ENCODE measurements around the gene KIF5C. TPM values are rescaled to one million over a fixed set of nuclear protein-coding genes. Genes with fewer than 3 reads are reported as not detected.

The KIF5C gene
- total RNA-seq, 1 experiment from 2014 or later: 1.6 TPM

DNA sequence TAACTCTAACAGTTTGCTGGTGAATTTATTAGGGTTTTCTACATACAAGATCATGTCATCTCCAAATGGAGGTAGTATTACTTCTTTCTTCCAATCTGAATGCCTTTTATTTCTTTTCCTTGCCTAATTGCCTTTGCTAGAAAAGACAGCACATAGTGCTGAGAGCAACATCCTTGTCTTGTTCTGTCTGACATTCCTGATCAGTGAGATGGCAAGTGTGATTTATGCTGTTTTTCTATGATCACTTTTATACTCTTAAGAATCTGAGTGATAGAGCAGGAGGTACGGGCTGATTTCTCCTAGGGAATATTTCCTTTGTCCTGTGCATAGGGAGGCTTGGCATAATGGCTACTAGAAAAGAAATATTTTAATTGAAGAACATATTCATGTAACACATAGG, 180.7 kb downstream of the KIF5C start:
- CTCF ChIA-PET: no interaction called here
- H3K27ac ChIP-seq (ENCODE audit: low read length): no peak overlapping the region
- no peaks in the 10 kb centered on the region for H3K4me1 ChIP-seq (ENCODE audit: control insufficient read depth, insufficient read depth, low read length)
- in situ Hi-C loops (cut with HindIII; ENCODE audit: low pct_unique_long_range_greater_than_20kb, low sequenced_read_pairs): no loop called here
- no TSS peak for BruUV-seq (replicated peaks)
- H3K27me3 ChIP-seq (ENCODE audit: control insufficient read depth, insufficient read depth, low read length): no peaks in the 10 kb centered on the region
- no peak for DNase-seq (ENCODE audit: low read depth, low spot score)
- H3K4me3 ChIP-seq (ENCODE audit: low read depth in 2 of 2, low read length in 2 of 2): no peak overlapping the region
- POLR2A ChIA-PET: no interaction called here
- H3K36me3 ChIP-seq (ENCODE audit: control insufficient read depth, insufficient read depth, low read length): no peaks in the 10 kb centered on the region
- TF ChIP-seq REST (IDR thresholded peaks at IDR 0.05; ENCODE audit: insufficient read depth in 1 of 2, low read depth in 2 of 2, low read length in 1 of 2): no peak
- TF ChIP-seq, protein P1, sequence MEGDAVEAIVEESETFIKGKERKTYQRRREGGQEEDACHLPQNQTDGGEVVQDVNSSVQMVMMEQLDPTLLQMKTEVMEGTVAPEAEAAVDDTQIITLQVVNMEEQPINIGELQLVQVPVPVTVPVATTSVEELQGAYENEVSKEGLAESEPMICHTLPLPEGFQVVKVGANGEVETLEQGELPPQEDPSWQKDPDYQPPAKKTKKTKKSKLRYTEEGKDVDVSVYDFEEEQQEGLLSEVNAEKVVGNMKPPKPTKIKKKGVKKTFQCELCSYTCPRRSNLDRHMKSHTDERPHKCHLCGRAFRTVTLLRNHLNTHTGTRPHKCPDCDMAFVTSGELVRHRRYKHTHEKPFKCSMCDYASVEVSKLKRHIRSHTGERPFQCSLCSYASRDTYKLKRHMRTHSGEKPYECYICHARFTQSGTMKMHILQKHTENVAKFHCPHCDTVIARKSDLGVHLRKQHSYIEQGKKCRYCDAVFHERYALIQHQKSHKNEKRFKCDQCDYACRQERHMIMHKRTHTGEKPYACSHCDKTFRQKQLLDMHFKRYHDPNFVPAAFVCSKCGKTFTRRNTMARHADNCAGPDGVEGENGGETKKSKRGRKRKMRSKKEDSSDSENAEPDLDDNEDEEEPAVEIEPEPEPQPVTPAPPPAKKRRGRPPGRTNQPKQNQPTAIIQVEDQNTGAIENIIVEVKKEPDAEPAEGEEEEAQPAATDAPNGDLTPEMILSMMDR (IDR thresholded peaks at IDR 0.05): no peak
- no peak for TF ChIP-seq TCF7L2 (IDR thresholded peaks at IDR 0.05; ENCODE audit: low read depth, low read length)
- TF ChIP-seq SIN3A (IDR thresholded peaks at IDR 0.05; ENCODE audit: borderline replicate concordance, insufficient read depth, low read depth, low read length): no peak
- no peak for TF ChIP-seq POLR2AphosphoS5 (IDR thresholded peaks at IDR 0.05; ENCODE audit: low read depth, low read length)
- intact Hi-C loops (cut with micrococcal nuclease; ENCODE audit: unreplicated experiment): no loop called here
- H3K9me3 ChIP-seq (ENCODE audit: control insufficient read depth, insufficient read depth, low read depth, low read length): no peaks in the 10 kb centered on the region
- no peak for ATAC-seq

- no peaks in the 10 kb centered on the region for H3K9me3 ChIP-seq (ENCODE audit: control insufficient read depth, insufficient read depth, low read depth, low read length)
- no peak for DNase-seq (ENCODE audit: low read depth, low spot score)
- CTCF ChIA-PET: no interaction called here
- TF ChIP-seq SIN3A (IDR thresholded peaks at IDR 0.05; ENCODE audit: borderline replicate concordance, insufficient read depth, low read depth, low read length) (no peak), POLR2AphosphoS5 (IDR thresholded peaks at IDR 0.05; ENCODE audit: low read depth, low read length) (no peak)
- POLR2A ChIA-PET: no interaction called here
- no peak for ATAC-seq
- no peak overlapping the region for H3K27ac ChIP-seq (ENCODE audit: low read length)
- H3K4me1 ChIP-seq (ENCODE audit: control insufficient read depth, insufficient read depth, low read length): no peaks in the 10 kb centered on the region
- no peaks in the 10 kb centered on the region for H3K27me3 ChIP-seq (ENCODE audit: control insufficient read depth, insufficient read depth, low read length)
- in situ Hi-C loops (cut with HindIII; ENCODE audit: low pct_unique_long_range_greater_than_20kb, low sequenced_read_pairs) (no loop called here), intact Hi-C loops (cut with micrococcal nuclease; ENCODE audit: unreplicated experiment) (no loop called here)
- H3K36me3 ChIP-seq (ENCODE audit: control insufficient read depth, insufficient read depth, low read length): no peaks in the 10 kb centered on the region
- no TSS peak for BruUV-seq (replicated peaks)
- no peak overlapping the region for H3K4me3 ChIP-seq (ENCODE audit: low read depth in 2 of 2, low read length in 2 of 2)
Measured at GRCh38 chr2:149056541-149057255, 181.7 kb downstream of the KIF5C start.

- POLR2A ChIA-PET: no interaction called here
- TF ChIP-seq TCF7L2 (IDR thresholded peaks at IDR 0.05; ENCODE audit: low read depth, low read length) (no peak), REST (IDR thresholded peaks at IDR 0.05; ENCODE audit: insufficient read depth in 1 of 2, low read depth in 2 of 2, low read length in 1 of 2) (no peak), POLR2AphosphoS5 (IDR thresholded peaks at IDR 0.05; ENCODE audit: low read depth, low read length) (no peak)
- TF ChIP-seq, protein P1 (IDR thresholded peaks at IDR 0.05): no peak
- no peaks in the 10 kb centered on the region for H3K36me3 ChIP-seq (ENCODE audit: control insufficient read depth, insufficient read depth, low read length)
- H3K27ac ChIP-seq (ENCODE audit: low read length): no peak overlapping the region
- intact Hi-C loops (cut with micrococcal nuclease; ENCODE audit: unreplicated experiment): no loop called here
- no TSS peak for BruUV-seq (replicated peaks)
- H3K9me3 ChIP-seq (ENCODE audit: control insufficient read depth, insufficient read depth, low read depth, low read length): no peaks in the 10 kb centered on the region
- DNase-seq (ENCODE audit: low read depth, low spot score): no peak
- H3K4me3 ChIP-seq (ENCODE audit: low read depth in 2 of 2, low read length in 2 of 2): no peak overlapping the region
- in situ Hi-C loops (cut with HindIII; ENCODE audit: low pct_unique_long_range_greater_than_20kb, low sequenced_read_pairs): no loop called here
- no peak for ATAC-seq
- H3K27me3 ChIP-seq (ENCODE audit: control insufficient read depth, insufficient read depth, low read length): no peaks in the 10 kb centered on the region
- CTCF ChIA-PET: no interaction called here
- H3K4me1 ChIP-seq (ENCODE audit: control insufficient read depth, insufficient read depth, low read length): no peaks in the 10 kb centered on the region
Measured at GRCh38 chr2:149057401-149057800, 182.4 kb downstream of the KIF5C start.

All from Panc1 (cell line).